LNCaP clone FGC (cell line): ENCODE data around the gene SLC43A1.
A peak's percentile ranks its signal among the peaks of the same experiment; 100 is the strongest.

Source experiments
- DNase-seq: peaks from one replicate; pipeline ENCODE4 v3.0.0-alpha.2; 2011; ENCODE audit warnings: low read depth
- H3K4me3 ChIP-seq: 2 replicates; pipeline ENCODE4 v1.5.1; 2011; ENCODE audit warnings: mild to moderate bottlenecking, low read depth, low read length, control low read depth
- TF ChIP-seq, protein P1 (sequence below): IDR thresholded peaks from 2 replicates; pipeline ENCODE4 v1.5.1; 2012; ENCODE audit warnings: mild to moderate bottlenecking; ENCODE audit not compliant: control insufficient read depth, insufficient read depth; ENCODE audit errors: extremely low read depth

SLC43A1 gene

DNA sequence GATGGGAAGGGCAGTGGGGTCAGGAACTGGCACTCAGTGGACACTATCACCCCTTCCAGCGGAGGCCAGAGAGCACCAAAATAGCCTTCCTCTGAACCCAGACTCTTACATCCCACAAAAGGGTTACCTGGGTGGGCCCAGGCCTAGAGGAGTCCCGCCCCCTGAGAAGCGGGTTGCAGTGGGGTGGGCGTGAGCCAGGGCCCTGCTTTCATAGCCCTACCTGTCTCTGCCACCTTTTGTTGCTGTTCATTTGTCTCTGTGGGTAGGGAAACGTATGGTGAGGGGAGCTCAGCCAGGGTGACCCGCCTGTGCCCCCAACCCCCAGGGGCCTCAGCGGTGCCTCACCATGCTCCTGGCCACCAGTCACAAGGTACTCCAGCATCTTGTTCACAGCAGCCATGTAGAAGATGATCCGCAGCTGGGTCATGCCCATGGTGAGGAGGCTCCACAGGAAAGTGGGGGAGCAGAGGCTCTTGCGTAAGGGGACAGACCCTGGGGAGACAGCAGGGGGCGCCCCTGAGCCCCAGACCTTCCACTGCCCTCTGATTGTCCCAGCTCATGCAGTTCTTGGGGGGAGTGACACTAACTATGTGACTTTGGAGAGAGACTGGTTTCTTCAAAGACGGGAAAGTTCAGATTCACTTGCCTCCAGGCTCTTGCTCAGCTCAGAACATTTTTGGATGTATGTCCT is 24.0 kb downstream of the SLC43A1 start:
- TF ChIP-seq, protein P1, sequence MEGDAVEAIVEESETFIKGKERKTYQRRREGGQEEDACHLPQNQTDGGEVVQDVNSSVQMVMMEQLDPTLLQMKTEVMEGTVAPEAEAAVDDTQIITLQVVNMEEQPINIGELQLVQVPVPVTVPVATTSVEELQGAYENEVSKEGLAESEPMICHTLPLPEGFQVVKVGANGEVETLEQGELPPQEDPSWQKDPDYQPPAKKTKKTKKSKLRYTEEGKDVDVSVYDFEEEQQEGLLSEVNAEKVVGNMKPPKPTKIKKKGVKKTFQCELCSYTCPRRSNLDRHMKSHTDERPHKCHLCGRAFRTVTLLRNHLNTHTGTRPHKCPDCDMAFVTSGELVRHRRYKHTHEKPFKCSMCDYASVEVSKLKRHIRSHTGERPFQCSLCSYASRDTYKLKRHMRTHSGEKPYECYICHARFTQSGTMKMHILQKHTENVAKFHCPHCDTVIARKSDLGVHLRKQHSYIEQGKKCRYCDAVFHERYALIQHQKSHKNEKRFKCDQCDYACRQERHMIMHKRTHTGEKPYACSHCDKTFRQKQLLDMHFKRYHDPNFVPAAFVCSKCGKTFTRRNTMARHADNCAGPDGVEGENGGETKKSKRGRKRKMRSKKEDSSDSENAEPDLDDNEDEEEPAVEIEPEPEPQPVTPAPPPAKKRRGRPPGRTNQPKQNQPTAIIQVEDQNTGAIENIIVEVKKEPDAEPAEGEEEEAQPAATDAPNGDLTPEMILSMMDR, result peak; percentile 47

DNA sequence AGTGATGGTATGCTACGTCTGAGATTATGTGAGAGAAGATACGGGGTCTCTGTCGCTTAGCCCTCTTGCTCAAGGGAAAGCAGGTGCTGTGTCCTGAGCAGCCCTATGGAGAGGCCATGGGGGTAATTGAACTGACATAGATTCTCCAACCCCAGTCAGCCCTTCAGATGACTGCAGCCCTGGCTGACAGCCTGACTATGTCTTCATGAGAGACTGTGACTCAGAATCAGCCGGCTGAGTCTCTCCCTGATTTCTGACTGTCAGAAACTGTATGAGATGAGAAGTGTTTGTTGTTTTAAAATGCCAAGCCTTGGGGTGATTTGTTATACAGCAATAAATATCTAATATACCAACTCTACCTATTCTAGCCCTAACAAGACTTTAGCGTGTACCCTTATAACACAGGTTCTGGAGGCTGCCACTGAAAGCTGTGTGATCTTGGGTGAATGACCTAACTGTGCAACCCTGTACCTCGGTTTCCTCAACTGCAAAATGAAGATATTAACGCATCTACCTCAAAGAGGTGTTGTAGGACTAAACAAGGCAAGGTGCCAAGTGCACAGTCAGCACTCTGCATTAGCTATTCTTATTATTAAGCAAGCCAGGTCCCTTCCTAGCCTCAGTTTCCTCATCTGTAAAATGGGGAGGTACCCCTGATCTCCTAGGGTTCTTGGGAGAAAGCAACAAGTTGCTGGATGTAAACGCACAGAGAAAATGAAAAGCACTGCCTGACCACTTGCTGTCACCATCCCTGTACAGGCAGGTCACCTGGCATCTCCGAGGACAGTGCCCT is 24.9 kb downstream of the SLC43A1 start:
- TF ChIP-seq, protein P1, result no peak
- no peak overlapping the region for H3K4me3 ChIP-seq
- DNase-seq, result no peak

More for the DNA sequence above, 24.0 kb downstream of the SLC43A1 start:
- no peak for DNase-seq
- H3K4me3 ChIP-seq, result no peak overlapping the region

DNA sequence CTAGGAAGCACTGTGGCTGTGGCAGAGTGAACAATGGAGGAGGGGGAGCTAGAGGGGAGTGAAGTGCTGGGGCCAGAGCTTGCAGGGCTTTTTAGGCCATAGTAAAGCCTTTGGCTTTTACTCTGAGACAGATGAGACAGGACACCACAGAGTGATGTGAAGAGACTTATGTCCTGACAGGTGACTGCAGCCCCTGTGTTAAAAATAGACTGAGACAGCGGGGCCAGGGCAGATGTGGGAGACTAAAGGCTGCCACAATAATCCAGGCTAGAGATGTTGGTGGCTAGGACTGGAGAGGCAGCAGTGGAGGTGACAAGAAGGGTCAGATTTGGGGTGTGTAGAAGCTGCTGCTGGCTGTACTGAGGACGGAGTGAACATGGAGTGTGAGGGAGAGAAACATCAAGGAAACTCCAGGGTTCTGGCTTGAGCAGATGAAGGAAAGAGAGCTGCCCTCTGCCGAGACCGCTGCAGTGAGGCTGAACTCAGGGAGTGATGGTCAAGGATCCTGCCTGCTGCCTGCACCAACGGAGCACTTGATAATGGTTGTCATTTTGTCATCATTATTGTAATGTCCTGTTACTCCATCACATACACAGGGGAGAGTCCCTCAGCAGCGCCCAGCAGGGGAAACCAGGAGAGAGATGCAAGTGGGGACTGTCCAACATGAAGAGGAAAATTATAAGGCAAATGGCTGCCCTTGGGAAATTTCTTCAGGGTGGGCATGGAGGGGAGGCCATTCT is 27.4 kb downstream of the SLC43A1 start:
- no peak for DNase-seq
- no peak overlapping the region for H3K4me3 ChIP-seq
- TF ChIP-seq, protein P1, result no peak

DNA sequence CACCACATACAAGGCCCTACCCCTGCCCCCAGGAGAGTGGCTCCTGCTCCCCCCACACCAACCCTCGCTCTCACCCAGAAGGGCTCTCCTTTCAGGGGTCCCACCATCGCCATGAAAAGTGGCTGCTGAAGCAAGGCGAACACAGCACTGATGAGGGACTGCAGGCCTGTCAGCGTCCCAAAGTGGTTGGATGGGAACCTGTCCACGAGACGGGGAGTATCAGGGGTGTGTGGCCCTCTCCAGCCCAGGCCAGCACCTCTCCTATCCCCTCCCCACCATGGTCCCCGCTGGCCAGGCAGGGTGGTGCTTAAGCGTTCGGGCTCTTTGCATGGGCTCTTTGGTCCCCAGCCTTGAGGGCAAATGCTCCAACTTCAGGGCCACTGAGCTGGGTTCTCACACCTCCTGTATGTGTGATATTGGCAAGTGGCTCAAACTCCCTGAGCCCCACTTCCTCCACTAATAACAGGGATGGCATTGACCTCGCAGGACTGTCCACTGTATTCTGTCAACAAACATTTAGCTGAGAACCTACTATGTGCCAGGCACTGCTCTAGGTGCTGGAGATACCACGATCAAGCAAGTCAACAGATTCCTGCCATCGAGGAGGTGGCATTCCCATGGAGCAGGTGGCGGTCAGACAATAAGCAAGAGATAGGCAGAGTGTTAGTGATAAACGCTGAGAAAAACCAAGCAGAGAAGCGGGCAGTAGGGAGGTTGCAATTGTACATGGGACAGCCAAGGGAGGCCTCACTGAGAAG is 28.3 kb downstream of the SLC43A1 start:
- H3K4me3 ChIP-seq, result no peak overlapping the region
- no peak for DNase-seq
- TF ChIP-seq, protein P1, result no peak

DNA sequence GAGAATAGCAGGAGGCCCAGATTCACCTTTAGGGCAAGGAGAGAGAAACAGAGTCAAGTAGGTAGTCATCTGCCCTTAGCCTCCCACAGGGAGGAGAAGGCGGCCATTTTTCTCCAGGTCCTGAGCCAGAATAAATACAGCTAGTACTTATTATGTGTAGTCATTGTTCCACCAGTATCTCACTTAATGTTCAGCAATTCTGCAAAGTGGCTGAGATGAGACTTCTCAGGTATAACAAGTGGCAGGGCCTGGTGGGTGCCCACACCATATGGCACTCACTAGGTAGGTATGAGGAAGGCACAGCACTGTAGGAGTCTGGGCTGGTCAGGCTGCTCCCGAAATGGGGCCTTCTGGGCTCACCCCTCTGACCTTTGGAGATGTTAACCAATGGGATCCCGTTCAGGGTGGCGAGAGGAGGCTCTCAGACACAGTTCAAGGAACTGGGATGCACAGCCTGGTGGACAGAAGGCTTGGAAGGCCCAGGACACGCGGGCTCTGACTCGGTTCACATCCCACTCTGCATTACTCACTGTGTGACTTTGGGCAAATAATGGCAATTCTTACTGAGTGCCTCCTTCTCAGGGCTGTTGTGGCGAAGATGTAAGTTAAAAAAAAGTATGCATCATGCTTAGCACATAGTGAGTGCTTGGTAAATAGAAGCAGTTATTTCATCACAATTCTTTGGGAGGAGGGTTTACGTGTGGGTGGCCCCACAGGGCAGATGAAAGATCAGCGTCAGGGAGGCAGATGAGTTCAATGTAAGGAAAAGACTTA is 30.1 kb downstream of the SLC43A1 start:
- DNase-seq, result no peak
- H3K4me3 ChIP-seq, result no peak overlapping the region
- TF ChIP-seq, protein P1, result no peak
